HG02798 (cell line): Measurements from ENCODE around the gene PSENEN.
"Not testable (repeated sequence)": the region's sequence is repeated elsewhere in the genome, so short reads cannot be mapped to it uniquely, and the experiment has no call there.

Experiments
- ATAC-seq: cut with Tn5 transposase; IDR thresholded peaks from one replicate; pipeline ENCODE4 v1.9.1; 2021; ENCODE audit warnings: mild to moderate bottlenecking; ENCODE audit not compliant: unreplicated experiment, poor library complexity

PSENEN gene

GRCh38 chr19:35717665-35718344 is 27.6 kb upstream of the PSENEN start, which contains the start of gene KMT2B:
Gene KMT2B, plus strand, starts transcription at chr19:35718003. Its CDS starts 16 bp downstream, at chr19:35718019.
- peak; percentile 1 for ATAC-seq

- ATAC-seq, result peak; percentile 2
Measured at GRCh38 chr19:35718345-35719041, 27.0 kb upstream of the PSENEN start.

- no peak for ATAC-seq
Measured at GRCh38 chr19:35719402-35720162, 25.9 kb upstream of the PSENEN start.

- ATAC-seq, result no peak
Measured at GRCh38 chr19:35720163-35720524, 25.3 kb upstream of the PSENEN start.

DNA sequence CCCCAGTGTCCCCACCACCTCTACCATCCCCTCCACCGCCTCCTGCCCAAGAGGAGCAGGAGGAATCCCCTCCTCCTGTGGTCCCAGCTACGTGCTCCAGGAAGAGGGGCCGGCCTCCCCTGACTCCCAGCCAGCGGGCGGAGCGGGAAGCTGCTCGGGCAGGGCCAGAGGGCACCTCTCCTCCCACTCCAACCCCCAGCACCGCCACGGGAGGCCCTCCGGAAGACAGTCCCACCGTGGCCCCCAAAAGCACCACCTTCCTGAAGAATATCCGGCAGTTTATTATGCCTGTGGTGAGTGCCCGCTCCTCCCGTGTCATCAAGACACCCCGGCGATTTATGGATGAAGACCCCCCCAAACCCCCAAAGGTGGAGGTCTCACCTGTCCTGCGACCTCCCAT is 24.8 kb upstream of the PSENEN start:
- ATAC-seq, result no peak

- no peak for ATAC-seq
Measured at GRCh38 chr19:35721374-35721773, 24.1 kb upstream of the PSENEN start.

GRCh38 chr19:35722461-35722860 is 23.0 kb upstream of the PSENEN start:
- no peak for ATAC-seq

GRCh38 chr19:35722897-35723296 is 22.6 kb upstream of the PSENEN start:
- no peak for ATAC-seq

DNA sequence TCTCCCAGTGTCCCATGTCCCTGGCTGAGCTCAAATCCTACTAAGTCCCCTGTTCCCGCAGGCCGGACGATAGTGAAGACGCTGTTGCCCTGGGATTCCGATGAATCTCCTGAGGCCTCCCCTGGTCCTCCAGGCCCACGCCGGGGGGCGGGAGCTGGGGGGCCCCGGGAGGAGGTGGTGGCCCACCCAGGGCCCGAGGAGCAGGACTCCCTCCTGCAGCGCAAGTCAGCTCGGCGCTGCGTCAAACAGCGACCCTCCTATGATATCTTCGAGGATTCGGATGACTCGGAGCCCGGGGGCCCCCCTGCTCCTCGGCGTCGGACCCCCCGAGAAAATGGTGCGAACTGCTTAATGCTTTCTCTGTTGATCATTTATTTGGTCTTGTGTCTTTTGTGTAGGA is 21.8 kb upstream of the PSENEN start:
- ATAC-seq, result no peak

DNA sequence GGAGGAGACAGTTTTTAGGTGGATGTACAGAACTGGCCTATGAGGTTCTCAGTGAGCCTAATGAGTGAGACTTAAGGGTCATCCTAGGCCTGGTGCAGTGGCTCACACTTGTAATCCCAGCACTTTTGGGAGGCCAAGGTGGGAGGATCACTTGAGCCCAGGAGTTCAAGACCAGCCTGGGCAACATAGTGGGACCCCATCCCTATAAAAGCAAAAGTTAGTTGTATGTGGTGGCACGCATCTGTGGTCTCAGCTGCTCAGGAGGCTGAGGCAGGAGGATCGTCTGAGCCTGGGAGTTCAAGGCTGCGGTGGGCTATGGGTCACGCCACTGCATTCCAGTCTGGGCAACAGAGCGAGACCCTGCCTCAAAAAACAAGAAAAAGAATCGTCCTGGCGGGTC is 21.3 kb upstream of the PSENEN start:
- ATAC-seq, result not testable (repeated sequence)

- ATAC-seq, result no peak
Measured at GRCh38 chr19:35724560-35724959, 20.9 kb upstream of the PSENEN start.

- ATAC-seq, result no peak
Measured at GRCh38 chr19:35725216-35725861, 20.1 kb upstream of the PSENEN start.

GRCh38 chr19:35727053-35727955 is 18.1 kb upstream of the PSENEN start:
- ATAC-seq, result no peak

GRCh38 chr19:35727956-35728706 is 17.3 kb upstream of the PSENEN start:
- ATAC-seq, result no peak

GRCh38 chr19:35729021-35729420 is 16.4 kb upstream of the PSENEN start:
- ATAC-seq, result no peak

GRCh38 chr19:35729763-35730162 is 15.7 kb upstream of the PSENEN start:
- ATAC-seq, result no peak

GRCh38 chr19:35730326-35730725 is 15.1 kb upstream of the PSENEN start:
- ATAC-seq, result no peak

DNA sequence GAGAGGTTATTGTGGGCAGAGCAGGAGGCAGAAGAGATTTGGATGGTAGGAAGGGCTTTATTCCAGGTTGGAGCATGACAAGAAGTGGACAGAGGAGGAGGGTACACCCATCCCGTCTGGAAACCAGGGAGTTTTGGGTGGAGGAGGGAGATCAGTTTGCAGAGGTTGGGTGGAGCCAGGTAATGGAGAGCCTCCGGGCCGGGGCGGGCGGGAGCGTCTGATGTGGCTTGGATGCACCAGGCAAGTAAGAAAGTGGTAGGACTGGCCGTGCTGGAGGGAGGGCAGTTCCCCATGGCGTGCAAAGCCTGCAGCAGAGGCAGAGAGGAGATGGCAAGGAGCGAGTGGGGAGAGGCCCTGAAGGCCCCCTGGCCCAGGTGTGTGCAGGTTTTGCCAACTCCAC is 14.1 kb upstream of the PSENEN start:
- ATAC-seq, result no peak

- ATAC-seq, result no peak
Measured at GRCh38 chr19:35731779-35732405, 13.6 kb upstream of the PSENEN start.
